H1 (cell line): Measurements from ENCODE around the gene ANKRD40CL. TPM values are rescaled to one million over a fixed set of nuclear protein-coding genes. Genes with fewer than 3 reads are reported as not detected.

Experiments used
- CTCF ChIA-PET: fragments of 300-600 bp; sonication (Branson Sonifier 250); formaldehyde crosslinking; loops from one replicate; lab custom pipeline; 2021; ENCODE audit not compliant: partially characterized antibody; lab: Charles Lee
- POLR2A ChIA-PET: fragments of 300-600 bp; sonication (Branson Sonifier 250); formaldehyde crosslinking; loops from one replicate; lab custom pipeline; 2021; ENCODE audit warnings: inconsistent platforms; ENCODE audit not compliant: partially characterized antibody; lab: Charles Lee
- DNase-seq, 2 experiments: peaks; one replicate each; pipeline versions ENCODE4 v3.0.0 to v3.0.0-alpha.2; 2010 to 2022; ENCODE audit warnings: low spot score in 2 of 2, low read depth in 1 of 2, mixed read lengths in 1 of 2
- FAIRE-seq: peaks from 2 replicates; lab custom pipeline; 2011; peaks lifted over from hg19 to GRCh38; lab: Jason Lieb, UNC
- H2AFZ ChIP-seq: 2 replicates; pipeline ENCODE4 v1.8.1; 2012; ENCODE audit warnings: low read length, inconsistent platforms
- H2AK5ac ChIP-seq: 2 replicates; pipeline ENCODE4 v1.6.1; 2013; ENCODE audit warnings: low read depth, low read length
- H2BK120ac ChIP-seq: replicated peaks from 2 replicates; pipeline ENCODE3; 2013; ENCODE audit warnings: low read depth, low read length, inconsistent platforms
- H2BK12ac ChIP-seq: 2 replicates; pipeline ENCODE4 v1.6.1; 2013; ENCODE audit warnings: low read depth, low read length
- H2BK15ac ChIP-seq: 2 replicates; pipeline ENCODE4 v1.6.1; 2013; ENCODE audit warnings: low read length
- H2BK20ac ChIP-seq: 2 replicates; pipeline ENCODE4 v1.6.1; 2013; ENCODE audit warnings: low read length
- H2BK5ac ChIP-seq: 2 replicates; pipeline ENCODE4 v1.6.1; 2013; ENCODE audit warnings: low read depth, low read length
- H3K14ac ChIP-seq: 2 replicates; pipeline ENCODE4 v1.6.1; 2013; ENCODE audit warnings: inconsistent platforms; ENCODE audit not compliant: insufficient read length
- H3K18ac ChIP-seq: 2 replicates; pipeline ENCODE4 v1.6.1; 2013; ENCODE audit warnings: low read length; ENCODE audit errors: extremely low read depth
- H3K23ac ChIP-seq: 2 replicates; pipeline ENCODE4 v1.6.1; 2013; ENCODE audit warnings: inconsistent platforms; ENCODE audit not compliant: insufficient read length
- H3K23me2 ChIP-seq: 2 replicates; pipeline ENCODE4 v1.6.1; 2013; ENCODE audit warnings: low read depth, low read length
- H3K27ac ChIP-seq: 2 replicates; pipeline ENCODE4 v1.6.1; 2011; ENCODE audit warnings: low read depth, low read length, inconsistent platforms
- H3K27me3 ChIP-seq, 4 experiments: replicated peaks in 1 of 4; 1 replicate in 1 of 4; 2 replicates in 3 of 4; pipeline versions ENCODE4 v1.6.1 to v1.8.1; 2011 to 2013; ENCODE audit warnings: low read length in 3 of 4, mild to moderate bottlenecking in 3 of 4, inconsistent platforms in 2 of 4, mixed read lengths in 2 of 4, moderate library complexity in 1 of 4; ENCODE audit not compliant: control insufficient read depth in 3 of 4, insufficient read depth in 3 of 4; ENCODE audit errors: extremely low read depth in 1 of 4
- H3K36me3 ChIP-seq, 4 experiments: 2 replicates each; pipeline versions ENCODE4 v1.6.1 to v1.8.1; 2011 to 2013; ENCODE audit warnings: mild to moderate bottlenecking in 4 of 4, low read length in 3 of 4, moderate library complexity in 2 of 4, control low read depth in 1 of 4, inconsistent platforms in 1 of 4; ENCODE audit not compliant: insufficient read depth in 4 of 4, control insufficient read depth in 2 of 4
- H3K4ac ChIP-seq: replicated peaks from 2 replicates; pipeline ENCODE3; 2013; ENCODE audit warnings: low read length, low read depth, mixed read lengths, inconsistent platforms; ENCODE audit not compliant: insufficient read length
- H3K4me1 ChIP-seq, 4 experiments: replicated peaks in 1 of 4; 1 replicate in 1 of 4; 2 replicates in 3 of 4; pipeline versions ENCODE4 v1.6.1 to v1.8.1; 2011 to 2013; ENCODE audit warnings: low read length in 3 of 4, inconsistent platforms in 2 of 4, mixed read lengths in 1 of 4; ENCODE audit not compliant: insufficient read depth in 4 of 4, control insufficient read depth in 3 of 4
- H3K4me2 ChIP-seq, 2 experiments: 2 replicates each; pipeline versions ENCODE4 v1.6.1 to v1.8.1; 2011 to 2013; ENCODE audit warnings: low read depth in 2 of 2, low read length in 2 of 2, control low read depth in 1 of 2, inconsistent platforms in 1 of 2, mild to moderate bottlenecking in 1 of 2; ENCODE audit not compliant: insufficient read depth in 1 of 2
- H3K4me3 ChIP-seq, 4 experiments: fragments of 200-600, 300-600 bp in 1 of 4; sonication (generic), shearing (Covaris generic), sonication (Bioruptor Twin) in 1 of 4; 2 replicates each; pipeline versions ENCODE4 v1.5.1 to v1.8.1; 2011 to 2016; ENCODE audit warnings: low read length in 4 of 4, low read depth in 3 of 4, control low read depth in 2 of 4, inconsistent platforms in 2 of 4, mild to moderate bottlenecking in 2 of 4, mixed read lengths in 1 of 4, moderate library complexity in 1 of 4; ENCODE audit not compliant: insufficient read depth in 2 of 4; ENCODE audit errors: extremely low read depth in 1 of 4
- H3K56ac ChIP-seq: replicated peaks from 2 replicates; pipeline ENCODE3; 2013; ENCODE audit warnings: low read depth, mild to moderate bottlenecking, mixed read lengths, low read length, inconsistent platforms; ENCODE audit not compliant: insufficient read length
- H3K79me1 ChIP-seq: 2 replicates; pipeline ENCODE4 v1.6.1; 2013; ENCODE audit warnings: low read depth, low read length, control low read depth
- H3K79me2 ChIP-seq, 2 experiments: 2 replicates each; pipeline versions ENCODE4 v1.6.1 to v1.8.1; 2012 to 2013; ENCODE audit warnings: low read length in 2 of 2, mild to moderate bottlenecking in 2 of 2, inconsistent platforms in 1 of 2; ENCODE audit not compliant: insufficient read depth in 2 of 2, control insufficient read depth in 1 of 2
- H3K9ac ChIP-seq, 4 experiments: replicated peaks in 1 of 4; 1 replicate in 1 of 4; 2 replicates in 3 of 4; pipeline versions ENCODE4 v1.6.1 to v1.8.1; 2011 to 2013; ENCODE audit warnings: low read depth in 3 of 4, low read length in 3 of 4, control low read depth in 2 of 4, mild to moderate bottlenecking in 2 of 4, moderate library complexity in 2 of 4, inconsistent platforms in 1 of 4; ENCODE audit errors: extremely low read depth in 1 of 4
- H3K9me3 ChIP-seq, 2 experiments: 2 replicates each; pipeline versions ENCODE4 v1.6.1 to v1.8.1; 2012 to 2013; ENCODE audit warnings: mild to moderate bottlenecking in 2 of 2, moderate library complexity in 2 of 2, control low read depth in 1 of 2, inconsistent platforms in 1 of 2, low read depth in 1 of 2, low read length in 1 of 2, mixed read lengths in 1 of 2; ENCODE audit not compliant: insufficient read depth in 2 of 2
- H4K20me1 ChIP-seq, 2 experiments: replicated peaks in 1 of 2; 2 replicates each; pipeline versions ENCODE3 to v1.8.1; 2011 to 2013; ENCODE audit warnings: inconsistent platforms in 2 of 2, low read length in 2 of 2, mild to moderate bottlenecking in 1 of 2; ENCODE audit not compliant: insufficient read depth in 2 of 2, control insufficient read depth in 1 of 2
- H4K5ac ChIP-seq: 2 replicates; pipeline ENCODE4 v1.6.1; 2013; ENCODE audit warnings: low read length, low read depth, mixed read lengths, inconsistent platforms; ENCODE audit not compliant: insufficient read length
- H4K8ac ChIP-seq: 2 replicates; pipeline ENCODE4 v1.8.0; 2013; ENCODE audit warnings: mild to moderate bottlenecking, moderate library complexity, low read length, inconsistent platforms; ENCODE audit not compliant: insufficient read depth; ENCODE audit errors: extremely low read depth
- H4K91ac ChIP-seq: replicated peaks from 2 replicates; pipeline ENCODE3; 2013; ENCODE audit warnings: low read length, mixed read lengths, inconsistent platforms; ENCODE audit not compliant: insufficient read length
- CTCF ChIP-seq, 3 experiments: IDR thresholded peaks; 1 replicate in 2 of 3; 2 replicates in 1 of 3; pipeline versions ENCODE4 v1.5.1 to v1.6.1; 2011; ENCODE audit warnings: low read length in 3 of 3, mild to moderate bottlenecking in 3 of 3, inconsistent platforms in 2 of 3, low read depth in 1 of 3, moderate library complexity in 1 of 3; ENCODE audit not compliant: insufficient read depth in 1 of 3; ENCODE audit errors: control extremely low read depth in 1 of 3
- EGR1 ChIP-seq: IDR thresholded peaks from 2 replicates; pipeline ENCODE4 v1.6.1; 2011; ENCODE audit warnings: low read depth, low read length, borderline replicate concordance
- EZH2 ChIP-seq: fragments of 200-600 bp; sonication (generic); IDR thresholded peaks from 2 replicates; pipeline ENCODE4 v1.7.1; 2012; ENCODE audit warnings: low read depth, mild to moderate bottlenecking, moderate library complexity, low read length, inconsistent platforms; ENCODE audit not compliant: severe bottlenecking
- KDM4A ChIP-seq: IDR thresholded peaks from one replicate; pipeline ENCODE4 v1.7.1; 2012; ENCODE audit warnings: low read depth, mild to moderate bottlenecking, moderate library complexity, low read length, inconsistent platforms; ENCODE audit not compliant: severe bottlenecking
- SIRT6 ChIP-seq: IDR thresholded peaks from one replicate; pipeline ENCODE4 v1.7.1; 2012; ENCODE audit warnings: low read length, inconsistent platforms
- SIX5 ChIP-seq: IDR thresholded peaks from 2 replicates; pipeline ENCODE4 v1.6.1; 2011; ENCODE audit warnings: mild to moderate bottlenecking, low read depth, low read length
- ZNF274 ChIP-seq: IDR thresholded peaks from 2 replicates; pipeline ENCODE4 v1.7.0; 2012; ENCODE audit warnings: low read length, borderline replicate concordance; ENCODE audit errors: extremely low read depth
- WGBS, 2 experiments: shearing (Covaris generic) in 1 of 2; methylation state at CpG; one replicate each; pipeline versions ENCODE4 v1.1.6 to v1.1.7; 2013 to 2015; ENCODE audit warnings: low lambda C conversion rate in 2 of 2, mixed read lengths in 2 of 2, inconsistent platforms in 1 of 2, low coverage in 1 of 2, missing lambda C conversion rate in 1 of 2; ENCODE audit not compliant: insufficient replicate concordance in 2 of 2, insufficient coverage in 1 of 2, insufficient read length in 1 of 2; ENCODE audit errors: extremely low coverage in 1 of 2, missing lambda C conversion rate in 1 of 2; 5-methylcytosine and 5-hydroxymethylcytosine counted together
- polyA plus RNA-seq, 7 experiments: library from polyadenylated mRNA; depleted of rRNA in 3 of 7; stranded (reverse) in 5 of 7; unstranded in 2 of 7; fragments of >200 nt in 5 of 7; fragments of 200-250 nt in 2 of 7; gene quantifications; 1 replicate in 5 of 7; 2 replicates in 1 of 7; 4 replicates in 1 of 7; pipeline versions ENCODE4 v1.2.1 to v1.2.3, GENCODE V29; 2011 to 2013; ENCODE audit warnings: missing spikeins in 2 of 7, mixed read lengths in 2 of 7
- total RNA-seq: library from RNA; stranded (reverse); fragmentation: NEBNext Ultra II Directional; extraction: Animal tissue kit (Norgen Biotek cat#: 25700); gene quantifications from 2 replicates; pipeline ENCODE4 v1.2.1, GENCODE V29; 2021

The ANKRD40CL gene
- total and polyA plus RNA-seq, 2 of the 8 experiments (the other 6 are each of a cell fraction or from before 2014, with no cell fraction given), result not detected

- H2BK15ac ChIP-seq, result no peak overlapping the region
- 97% methylated on average over 3 of the region's 3 CpGs; no CpG with 5 or more reads in 1 of the 2 experiments for WGBS, 2 experiments
- CTCF ChIA-PET, result interaction anchor here (1.0 to 1.1 kb wide), 3 partner anchors 10 to 19 kb away, joined by 3 read pairs; no protein-coding TSS in a partner anchor
- TF ChIP-seq SIX5 (no peak), KDM4A (no peak), EZH2 (no peak), SIRT6 (no peak), CTCF (IDR thresholded peaks at IDR 0.05; ENCODE audit: control extremely low read depth in 1 of 3, insufficient read depth in 1 of 3, low read depth in 1 of 3, low read length in 3 of 3) (no peak), ZNF274 (no peak), EGR1 (no peak)
Measured at GRCh38 chr17:50735287-50735686, 32.0 kb downstream of the ANKRD40CL start.

More at GRCh38 chr17:50735287-50735686, 32.0 kb downstream of the ANKRD40CL start:
- H2AK5ac ChIP-seq, result no peak overlapping the region
- H3K79me1 ChIP-seq, result no peaks in the 10 kb centered on the region; the same call in 1 of the 2 replicates
- no peak overlapping the region for H2BK12ac ChIP-seq
- H3K14ac ChIP-seq, result no peak overlapping the region
- peaks cover 33 to 95% of the 10 kb centered on the region in 2 experiments for H3K79me2 ChIP-seq
- no peak overlapping the region for H3K4me3 ChIP-seq
- no peak overlapping the region for H2AFZ ChIP-seq
- H2BK20ac ChIP-seq, result no peak overlapping the region
- no peaks in the 10 kb centered on the region for H3K23me2 ChIP-seq
- no peak overlapping the region for H2BK5ac ChIP-seq
- H4K8ac ChIP-seq, result no peak overlapping the region
- H3K4me2 ChIP-seq, result no peak overlapping the region
- H3K4ac ChIP-seq, result no peak overlapping the region
- H3K56ac ChIP-seq, result no peak overlapping the region
- no peak overlapping the region for H3K27ac ChIP-seq
- no peaks in the 10 kb centered on the region for H3K9me3 ChIP-seq
- H4K20me1 ChIP-seq, result peaks cover 7 to 20% of the 10 kb centered on the region in 2 experiments
- DNase-seq (no peak), FAIRE-seq (no peak)
- no peaks in the 10 kb centered on the region for H3K4me1 ChIP-seq
- H3K27me3 ChIP-seq, result no peaks in the 10 kb centered on the region
- H2BK120ac ChIP-seq, result no peak overlapping the region
- no peak overlapping the region for H3K23ac ChIP-seq
- no peak overlapping the region for H4K91ac ChIP-seq
- H3K18ac ChIP-seq, result no peak overlapping the region
- H4K5ac ChIP-seq, result no peak overlapping the region
- peaks cover 3 to 34% (median 16%) of the 10 kb centered on the region in 4 experiments; a peak in 6 of 8 replicates for H3K36me3 ChIP-seq
- POLR2A ChIA-PET, result interaction anchor here (0.7 kb wide), 1 partner anchor 131 kb away, joined by 3 read pairs; the partner anchor contains the start of gene TOB1
- no peak overlapping the region for H3K9ac ChIP-seq
